GM12878 (cell line): ENCODE results near the gene PTPN18. TPM values are rescaled to one million over a fixed set of nuclear protein-coding genes. Genes with fewer than 3 reads are reported as not detected.

Experiments
- ATAC-seq: fragments of 200-7000 bp; cut with Tn5 transposase; 3 replicates; pipeline ENCODE4 v1.9.1; 2020; ENCODE audit warnings: mild to moderate bottlenecking, moderate library complexity
- BruUV-seq: library from RNA; stranded (reverse); fragments of 400-500 nt; replicated peaks from 2 replicates; lab custom pipeline; 2021; lab: Mats Ljungman, UMichigan
- CTCF ChIA-PET: fragments of 300-600 bp; sonication (Branson Sonifier 250); formaldehyde crosslinking; extraction: SDS; loops from one replicate; lab custom pipeline; 2021; ENCODE audit warnings: inconsistent platforms; lab: Yijun Ruan, JAX
- POLR2A ChIA-PET: fragments of 350-600 bp; formaldehyde crosslinking; extraction: SDS; loops from one replicate; lab custom pipeline; 2021; ENCODE audit warnings: inconsistent platforms; lab: Charles Lee
- RAD21 ChIA-PET: fragments of 300-600 bp; sonication (Branson Sonifier 250); formaldehyde crosslinking; loops from one replicate; lab custom pipeline; 2023; ENCODE audit warnings: antibody characterized with exemption; ENCODE audit not compliant: unreplicated experiment; lab: Charles Lee
- SMC1A ChIA-PET: fragments of 300-600 bp; sonication (Branson Sonifier 250); formaldehyde crosslinking; loops from one replicate; lab custom pipeline; 2023; ENCODE audit not compliant: unreplicated experiment, uncharacterized antibody; lab: Charles Lee
- DNase-seq: peaks from one replicate; pipeline ENCODE4 v3.0.0-alpha.2; 2011; ENCODE audit warnings: low read depth, low spot score
- FAIRE-seq: peaks from 3 replicates; lab custom pipeline; 2011; peaks lifted over from hg19 to GRCh38; lab: Jason Lieb, UNC
- H2AFZ ChIP-seq: 2 replicates; pipeline ENCODE4 v1.6.0; 2011; ENCODE audit warnings: low read depth, low read length, control low read depth; ENCODE audit not compliant: control insufficient read depth
- H3K27ac ChIP-seq: 2 replicates; pipeline ENCODE4 v1.5.1; 2011; ENCODE audit warnings: control low read depth; ENCODE audit not compliant: control insufficient read depth, insufficient read depth
- H3K27me3 ChIP-seq, 2 experiments: replicated peaks in 1 of 2; 2 replicates each; pipeline versions ENCODE4 v1.6.0 to v1.6.1; 2011; ENCODE audit warnings: low read length in 1 of 2; ENCODE audit not compliant: control insufficient read depth in 2 of 2, insufficient read depth in 2 of 2
- H3K36me3 ChIP-seq, 2 experiments: 2 replicates each; pipeline ENCODE4 v1.5.1; 2011; ENCODE audit warnings: low read length in 1 of 2; ENCODE audit not compliant: control insufficient read depth in 2 of 2, insufficient read depth in 2 of 2
- H3K4me1 ChIP-seq: 2 replicates; pipeline ENCODE4 v1.6.1; 2011; ENCODE audit warnings: mild to moderate bottlenecking, low read length, moderate library complexity, mixed read lengths; ENCODE audit not compliant: control insufficient read depth, insufficient read depth
- H3K4me2 ChIP-seq: 2 replicates; pipeline ENCODE4 v1.6.0; 2011; ENCODE audit warnings: control low read depth; ENCODE audit not compliant: control insufficient read depth, insufficient read depth
- H3K4me3 ChIP-seq: fragments of 200-600 bp; sonication (generic); 2 replicates; pipeline ENCODE4 v1.5.1; 2016
- H3K79me2 ChIP-seq: 2 replicates; pipeline ENCODE4 v1.6.0; 2011; ENCODE audit warnings: low read length; ENCODE audit not compliant: control insufficient read depth, insufficient read depth
- H3K9ac ChIP-seq: 2 replicates; pipeline ENCODE4 v1.8.0; 2011; ENCODE audit warnings: low read length, control low read depth, mixed read lengths; ENCODE audit not compliant: control insufficient read depth, insufficient read depth
- H3K9me3 ChIP-seq: replicated peaks from 3 replicates; pipeline ENCODE4 v1.5.1; 2011; ENCODE audit warnings: mild to moderate bottlenecking, low read length; ENCODE audit not compliant: control insufficient read depth, insufficient read depth
- H4K20me1 ChIP-seq: 2 replicates; pipeline ENCODE4 v1.6.0; 2011; ENCODE audit not compliant: control insufficient read depth, insufficient read depth
- CUX1 ChIP-seq: IDR thresholded peaks from 2 replicates; pipeline ENCODE4 v1.6.1; 2012; ENCODE audit warnings: improper control_type of control experiment, low read depth, low read length; ENCODE audit not compliant: insufficient replicate concordance
- ETV6 ChIP-seq, 2 experiments: fragments of 450-650 bp in 1 of 2; IDR thresholded peaks in 1 of 2; conservative IDR thresholded peaks in 1 of 2; 2 replicates each; pipeline ENCODE4 v1.6.1; 2014; ENCODE audit warnings: antibody characterized with exemption in 1 of 2, borderline replicate concordance in 1 of 2, low read depth in 1 of 2, mild to moderate bottlenecking in 1 of 2, moderate library complexity in 1 of 2
- NRF1 ChIP-seq: conservative IDR thresholded peaks from 2 replicates; pipeline ENCODE4 v1.6.1; 2011; ENCODE audit warnings: mild to moderate bottlenecking, low read depth, low read length, improper control_type of control experiment
- ZBTB11 ChIP-seq: fragments of 450-650 bp; formaldehyde crosslinking; IDR thresholded peaks from 2 replicates; pipeline ENCODE4 v1.5.0; 2022; ENCODE audit warnings: mild to moderate bottlenecking, missing genetic modification characterization
- ZNF384 ChIP-seq: IDR thresholded peaks from 2 replicates; pipeline ENCODE4 v1.6.1; 2012; ENCODE audit warnings: low read depth, mild to moderate bottlenecking, low read length, improper control_type of control experiment, borderline replicate concordance
- WGBS: methylation state at CpG from one replicate; pipeline ENCODE4 v1.1.6; 2016; ENCODE audit warnings: low lambda C conversion rate; ENCODE audit not compliant: insufficient replicate concordance, insufficient coverage; ENCODE audit errors: missing lambda C conversion rate; 5-methylcytosine and 5-hydroxymethylcytosine counted together
- in situ Hi-C: fragments of 300-500 bp; cut with MboI; formaldehyde crosslinking; loops from 9 replicates; pipeline ENCODE4 v1.14.3; 2018; ENCODE audit warnings: mixed read lengths
- intact Hi-C: fragments of 100-400 bp; cut with micrococcal nuclease; formaldehyde crosslinking; loops from one replicate; pipeline ENCODE4 v1.14.2; 2022; ENCODE audit not compliant: unreplicated experiment
- polyA plus RNA-seq, 11 experiments: library from polyadenylated mRNA; depleted of rRNA in 4 of 11; unstranded in 6 of 11; stranded (reverse) in 5 of 11; fragments of >200 nt; fragmentation: Nextera tagmentation in 4 of 11; fragmentation: Illumina TruSeq in 1 of 11; extraction: Ambion mirVana in 4 of 11; extraction: Trizol in 1 of 11; gene quantifications; 1 replicate in 1 of 11; 2 replicates in 10 of 11; pipeline versions ENCODE4 v1.2.1 to v1.2.3, GENCODE V29; 2011 to 2016; ENCODE audit warnings: inconsistent platforms in 2 of 11, missing spikeins in 2 of 11, low read depth in 1 of 11
- total RNA-seq, 4 experiments: library from RNA; depleted of rRNA in 3 of 4; stranded (reverse); fragments of >200 nt in 3 of 4; fragmentation: Illumina TruSeq in 1 of 4; extraction: Trizol in 1 of 4; gene quantifications; 2 replicates each; pipeline versions ENCODE4 v1.2.1 to v1.2.3, GENCODE V29; 2013 to 2021

Gene PTPN18
- total and polyA plus RNA-seq, 10 of the 15 experiments (the other 5 are each of a cell fraction or from before 2014, with no cell fraction given), result 14.8 to 89.9 (median 43.4) TPM

- no peak overlapping the region for H3K9ac ChIP-seq
- H3K79me2 ChIP-seq, result peaks cover 10% of the 10 kb centered on the region
- no TSS peak for BruUV-seq
- ATAC-seq, result no peak
- no peaks in the 10 kb centered on the region for H4K20me1 ChIP-seq
- DNase-seq, result no peak
- no peak overlapping the region for H3K4me2 ChIP-seq
- no peak overlapping the region for H3K4me3 ChIP-seq
- no peak overlapping the region for H2AFZ ChIP-seq
- in situ Hi-C loops, result no loop called here
- no peak for FAIRE-seq
- 84% methylated on average over 8 of the region's 8 CpGs for WGBS
- TF ChIP-seq ZBTB11 (CRISPR knock-in tag) (no peak), ZNF384 (no peak), CUX1 (no peak), ETV6 (conservative IDR thresholded peaks at IDR 0.05 in 1 of 2, IDR thresholded peaks at IDR 0.05 in 1 of 2; ENCODE audit: borderline replicate concordance in 1 of 2, low read depth in 1 of 2) (no peak), NRF1 (no peak)
- TF ChIP-seq, all 136 proteins: peak for 0
- intact Hi-C loops, result no loop called here
- RAD21 ChIA-PET, result no interaction called here
- H3K27me3 ChIP-seq, result no peaks in the 10 kb centered on the region
- no peaks in the 10 kb centered on the region for H3K9me3 ChIP-seq
- no peak overlapping the region for H3K27ac ChIP-seq
- POLR2A ChIA-PET, result interaction anchor here (0.7 to 1.3 kb wide), 2 partner anchors 8 to 10 kb away, joined by 5 read pairs; no protein-coding TSS in a partner anchor
- H3K36me3 ChIP-seq, result no peaks in the 10 kb centered on the region
- SMC1A ChIA-PET, result interaction anchor here (1.6 kb wide), 1 partner anchor 9 kb away, joined by 4 read pairs; no protein-coding TSS in a partner anchor
- peaks cover 64% of the 10 kb centered on the region for H3K4me1 ChIP-seq
- CTCF ChIA-PET, result interaction anchor here (0.8 kb wide), 1 partner anchor 9 kb away, joined by 3 read pairs; no protein-coding TSS in a partner anchor
Measured at GRCh38 chr2:130382313-130382917, 26.6 kb downstream of the PTPN18 start.
